Common myeloid progenitor, CD34-positive (primary cell): ENCODE data around the gene ADCYAP1R1.
"Not testable (repeated sequence)": the region's sequence is repeated elsewhere in the genome, so short reads cannot be mapped to it uniquely, and the experiment has no call there.

Experiments used
- CTCF ChIA-PET: fragments of 350-600 bp; sonication (Branson Sonifier 250); formaldehyde crosslinking; loops from one replicate; lab custom pipeline; 2021; ENCODE audit warnings: antibody characterized with exemption; lab: Charles Lee
- POLR2A ChIA-PET: fragments of 350-600 bp; sonication (Branson Sonifier 250); formaldehyde crosslinking; loops from one replicate; lab custom pipeline; 2021; ENCODE audit warnings: antibody characterized with exemption; lab: Charles Lee
- DNase-seq, 3 donors: peaks; one replicate each; pipeline versions ENCODE4 v3.0.0 to v3.0.0-alpha.2; 2013
- H3K27ac ChIP-seq, 2 experiments: 1 replicate in 1 of 2; 2 replicates in 1 of 2; pipeline ENCODE4 v1.7.0; 2013; ENCODE audit warnings: inconsistent platforms in 2 of 2, low read length in 2 of 2, mild to moderate bottlenecking in 2 of 2, low read depth in 1 of 2, moderate library complexity in 1 of 2; ENCODE audit not compliant: severe bottlenecking in 2 of 2, insufficient read depth in 1 of 2, poor library complexity in 1 of 2
- H3K27me3 ChIP-seq, 5 experiments: replicated peaks in 2 of 5; 1 replicate in 3 of 5; 2 replicates in 2 of 5; pipeline versions ENCODE4 v1.6.1 to v1.7.0; 2013; ENCODE audit warnings: low read length in 4 of 5, mild to moderate bottlenecking in 2 of 5, moderate library complexity in 2 of 5, inconsistent platforms in 1 of 5; ENCODE audit not compliant: insufficient read depth in 5 of 5, control insufficient read depth in 4 of 5
- H3K36me3 ChIP-seq, 4 experiments: 1 replicate in 2 of 4; 2 replicates in 2 of 4; pipeline versions ENCODE4 v1.6.1 to v1.7.0; 2013; ENCODE audit warnings: low read length in 3 of 4, control low read depth in 1 of 4, mild to moderate bottlenecking in 1 of 4; ENCODE audit not compliant: control insufficient read depth in 4 of 4, insufficient read depth in 4 of 4
- H3K4me1 ChIP-seq, 4 experiments: 1 replicate in 3 of 4; 2 replicates in 1 of 4; pipeline versions ENCODE4 v1.6.1 to v1.7.1; 2013; ENCODE audit warnings: low read length in 3 of 4, mild to moderate bottlenecking in 3 of 4, control low read depth in 1 of 4, inconsistent platforms in 1 of 4, moderate library complexity in 1 of 4; ENCODE audit not compliant: control insufficient read depth in 4 of 4, insufficient read depth in 4 of 4; ENCODE audit errors: control extremely low read depth in 1 of 4
- H3K4me3 ChIP-seq, 7 experiments: 1 replicate in 4 of 7; 2 replicates in 3 of 7; pipeline versions ENCODE4 v1.5.1 to v1.7.0; 2013; ENCODE audit warnings: mild to moderate bottlenecking in 7 of 7, low read length in 6 of 7, moderate library complexity in 6 of 7, inconsistent platforms in 2 of 7, low read depth in 2 of 7, control low read depth in 1 of 7; ENCODE audit not compliant: insufficient read depth in 4 of 7, control insufficient read depth in 1 of 7; ENCODE audit errors: extremely low read depth in 1 of 7
- H3K9me3 ChIP-seq, 5 experiments: 1 replicate in 4 of 5; 2 replicates in 1 of 5; pipeline versions ENCODE4 v1.6.1 to v1.7.1; 2013; ENCODE audit warnings: low read length in 4 of 5, mild to moderate bottlenecking in 2 of 5, inconsistent platforms in 1 of 5, low read depth in 1 of 5, moderate library complexity in 1 of 5; ENCODE audit not compliant: control insufficient read depth in 4 of 5, insufficient read depth in 2 of 5; ENCODE audit errors: control extremely low read depth in 1 of 5
- WGBS: methylation state at CpG from one replicate; pipeline ENCODE4 v1.1.5; 2013; ENCODE audit not compliant: insufficient coverage; 5-methylcytosine and 5-hydroxymethylcytosine counted together

Gene ADCYAP1R1

GRCh38 chr7:31134246-31135188, 82.4 kb downstream of the ADCYAP1R1 start:
- Histone ChIP-seq H3K27me3 (peaks cover 0 to 2% (median 0%) of the 10 kb centered on the region in 5 experiments), H3K4me1 (no peaks in the 10 kb centered on the region), H3K4me3 (no peak overlapping the region), H3K27ac (no peak overlapping the region), H3K36me3 (no peaks in the 10 kb centered on the region), H3K9me3 (no peaks in the 10 kb centered on the region)
- WGBS: 54% methylated on average over 26 of the region's 31 CpGs
- ChIA-PET CTCF (interaction anchor here (0.8 to 7.0 kb wide), 16 partner anchors 12 to 598 kb away, joined by 3 to 69 read pairs (median 3); no protein-coding TSS in a partner anchor), POLR2A (no interaction called here)
- DNase-seq: peak; percentile 50 to 71 (median 64)

DNA sequence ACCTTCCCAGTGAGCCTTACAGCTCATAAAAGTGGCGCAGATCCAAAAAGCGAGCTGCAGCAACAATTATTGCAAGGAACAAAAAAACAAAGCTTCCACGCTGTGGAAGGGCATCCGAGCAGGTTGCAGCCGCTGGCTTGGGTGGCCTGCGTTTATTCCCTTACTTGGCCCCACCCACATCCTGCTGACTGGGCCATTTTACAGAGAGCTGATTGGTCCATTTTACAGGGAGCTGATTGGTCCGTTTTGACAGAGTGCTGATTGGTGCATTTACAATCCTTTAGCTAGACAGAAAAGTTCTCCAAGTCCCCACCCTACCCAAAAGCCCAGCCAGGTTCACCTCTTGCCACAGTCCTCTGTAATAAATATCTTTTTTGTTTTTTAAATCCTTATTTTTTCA, 85.1 kb downstream of the ADCYAP1R1 start:
- WGBS: 93% methylated on average over 7 of the region's 7 CpGs
- POLR2A ChIA-PET: no interaction called here
- no peak overlapping the region for H3K27ac ChIP-seq

GRCh38 chr7:31145339-31145738, 93.2 kb downstream of the ADCYAP1R1 start:
- POLR2A ChIA-PET: no interaction called here
- no peak for DNase-seq
- Histone ChIP-seq H3K27ac (no peak overlapping the region), H3K27me3 (peaks cover 0 to 10% (median 3%) of the 10 kb centered on the region in 5 experiments), H3K36me3 (no peaks in the 10 kb centered on the region), H3K9me3 (peaks cover 0 to 2% (median 0%) of the 10 kb centered on the region in 5 experiments), H3K4me1 (no peaks in the 10 kb centered on the region), H3K4me3 (no peak overlapping the region)
- CTCF ChIA-PET: interaction anchor here (0.8 kb wide), 1 partner anchor 8 kb away, joined by 3 read pairs; no protein-coding TSS in a partner anchor

More for the DNA sequence above, 85.1 kb downstream of the ADCYAP1R1 start:
- H3K4me1 ChIP-seq: no peaks in the 10 kb centered on the region
- no peaks in the 10 kb centered on the region for H3K36me3 ChIP-seq
- CTCF ChIA-PET: interaction anchor here (1.2 to 7.0 kb wide), 2 partner anchors 8 to 14 kb away, joined by 3 to 69 read pairs; no protein-coding TSS in a partner anchor
- peaks cover 0 to 2% (median 0%) of the 10 kb centered on the region in 5 experiments for H3K27me3 ChIP-seq
- H3K9me3 ChIP-seq: no peaks in the 10 kb centered on the region
- no peak overlapping the region for H3K4me3 ChIP-seq
- DNase-seq: no peak

- H3K9me3 ChIP-seq: peaks cover 0 to 2% (median 0%) of the 10 kb centered on the region in 5 experiments
- CTCF ChIA-PET: interaction anchor here (0.8 kb wide), 1 partner anchor 9 kb away, joined by 3 read pairs; no protein-coding TSS in a partner anchor
- 75% methylated on average over 1 of the region's 1 CpG for WGBS
- no peaks in the 10 kb centered on the region for H3K36me3 ChIP-seq
- DNase-seq: no peak
- H3K4me3 ChIP-seq: no peak overlapping the region
- no peak overlapping the region for H3K27ac ChIP-seq
- H3K4me1 ChIP-seq: no peaks in the 10 kb centered on the region
- POLR2A ChIA-PET: no interaction called here
- H3K27me3 ChIP-seq: peaks cover 0 to 10% (median 3%) of the 10 kb centered on the region in 5 experiments
These were observed 93.9 kb downstream of the ADCYAP1R1 start for GRCh38 chr7:31146030-31146429.

- 100% methylated on average over 3 of the region's 4 CpGs for WGBS
- Histone ChIP-seq H3K36me3 (no peaks in the 10 kb centered on the region), H3K9me3 (peaks cover 0 to 2% (median 0%) of the 10 kb centered on the region in 5 experiments), H3K27ac (no peak overlapping the region), H3K4me3 (no peak overlapping the region), H3K4me1 (no peaks in the 10 kb centered on the region), H3K27me3 (peaks cover 0 to 9% (median 3%) of the 10 kb centered on the region in 5 experiments)
- DNase-seq: no peak
- ChIA-PET POLR2A (no interaction called here), CTCF (no interaction called here)
These were observed 94.4 kb downstream of the ADCYAP1R1 start for GRCh38 chr7:31146538-31146937.

- H3K4me1 ChIP-seq: no peaks in the 10 kb centered on the region
- H3K27ac ChIP-seq: no peak overlapping the region
- no peaks in the 10 kb centered on the region for H3K9me3 ChIP-seq
- no peaks in the 10 kb centered on the region for H3K27me3 ChIP-seq
- WGBS: 100% methylated on average over 2 of the region's 2 CpGs
- DNase-seq: no peak
- ChIA-PET CTCF (no interaction called here), POLR2A (no interaction called here)
- H3K4me3 ChIP-seq: no peak overlapping the region
- no peaks in the 10 kb centered on the region for H3K36me3 ChIP-seq
These were observed 99.7 kb downstream of the ADCYAP1R1 start for GRCh38 chr7:31151849-31152248.

DNA sequence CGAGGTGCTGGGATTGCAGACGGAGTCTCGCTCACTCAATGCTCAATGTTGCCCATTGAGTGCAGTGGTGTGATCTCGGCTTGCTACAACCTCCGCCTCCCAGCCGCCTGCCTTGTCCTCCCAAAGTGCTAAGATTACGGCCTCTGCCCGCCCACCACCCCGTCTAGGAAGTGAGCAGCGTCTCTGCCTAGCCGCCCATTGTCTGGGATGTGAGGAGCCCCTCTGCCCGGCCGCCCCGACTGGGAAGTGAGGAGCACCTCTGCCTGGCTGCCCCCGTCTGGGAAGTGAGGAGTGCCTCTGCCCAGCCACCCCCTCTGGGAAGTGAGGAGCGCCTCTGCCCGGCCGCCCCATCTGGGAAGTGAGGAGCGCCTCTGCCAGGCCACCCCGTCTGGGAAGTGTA, 101.2 kb downstream of the ADCYAP1R1 start:
- DNase-seq, H3K36me3 ChIP-seq, H3K4me1 ChIP-seq, H3K27me3 ChIP-seq, CTCF ChIA-PET, H3K27ac ChIP-seq, H3K9me3 ChIP-seq, H3K4me3 ChIP-seq: not testable (repeated sequence)
- WGBS: 96% methylated on average over 13 of the region's 20 CpGs
- POLR2A ChIA-PET: interaction anchor here (0.9 kb wide), 1 partner anchor 13 kb away, joined by 4 read pairs; no protein-coding TSS in a partner anchor
